Sigmoid colon (tissue), 7 donors: ENCODE measurements around the gene GPD2. TPM values are rescaled to one million over a fixed set of nuclear protein-coding genes. Genes with fewer than 3 reads are reported as not detected.

ENCODE experiments used
- DNase-seq: peaks from one replicate; pipeline ENCODE4 v3.0.0-alpha.2; 2019
- H3K27ac ChIP-seq, 4 donors: fragments of 200-600 bp; sonication (generic); one replicate each; pipeline ENCODE4 v1.5.1; 2016 to 2019; ENCODE audit warnings: mild to moderate bottlenecking in 1 of 4
- H3K27me3 ChIP-seq, 3 donors: fragments of 200-600 bp; sonication (generic); one replicate each; pipeline ENCODE4 v1.5.1; 2019; ENCODE audit warnings: mild to moderate bottlenecking in 1 of 3
- H3K36me3 ChIP-seq, 4 donors: fragments of 200-600 bp; sonication (generic); one replicate each; pipeline ENCODE4 v1.5.1; 2016 to 2019
- H3K4me1 ChIP-seq, 4 donors: fragments of 200-600 bp; sonication (generic); one replicate each; pipeline ENCODE4 v1.5.1; 2017 to 2019
- H3K4me3 ChIP-seq, 4 donors: fragments of 200-600 bp; sonication (generic); one replicate each; pipeline ENCODE4 v1.5.1; 2017 to 2019; ENCODE audit warnings: mild to moderate bottlenecking in 2 of 4, moderate library complexity in 1 of 4
- H3K9me3 ChIP-seq, 4 donors: fragments of 200-600 bp in 3 of 4; sonication (generic) in 3 of 4; one replicate each; pipeline versions ENCODE4 v1.5.1 to v1.6.1; 2013 to 2019
- EP300 ChIP-seq, 4 donors: sonication (generic); formaldehyde crosslinking; IDR thresholded peaks; one replicate each; pipeline ENCODE4 v1.6.1; 2017; ENCODE audit warnings: antibody characterized with exemption in 4 of 4
- POLR2A ChIP-seq, 2 donors: fragments of 450-650 bp; IDR thresholded peaks; one replicate each; pipeline ENCODE4 v1.6.1; 2016; ENCODE audit warnings: antibody characterized with exemption in 2 of 2, mild to moderate bottlenecking in 2 of 2, moderate library complexity in 2 of 2
- POLR2AphosphoS5 ChIP-seq, 4 donors: sonication (generic); formaldehyde crosslinking; IDR thresholded peaks; one replicate each; pipeline ENCODE4 v1.6.1; 2017; ENCODE audit warnings: antibody characterized with exemption in 4 of 4
- WGBS, 2 donors: extraction: QIAGEN DNeasy Blood & Tissue Kit; methylation state at CpG; one replicate each; pipeline ENCODE4 v1.1.7; 2013; 5-methylcytosine and 5-hydroxymethylcytosine counted together
- intact Hi-C: fragments of 100-400 bp; cut with DNase I; formaldehyde crosslinking; loops from one replicate; pipeline ENCODE4 v1.15.1; 2023
- polyA plus RNA-seq, 3 donors: library from polyadenylated mRNA; stranded (reverse); fragments of 200-250 nt; gene quantifications; one replicate each; pipeline ENCODE4 v1.2.3, GENCODE V29; 2013
- total RNA-seq, 4 donors: library from RNA; depleted of rRNA; stranded (reverse); fragments of >200 nt; gene quantifications; one replicate each; pipeline ENCODE4 v1.1.0, GENCODE V29; 2016
- TF ChIP-seq, protein P1 (sequence below), 4 experiments: fragments of 450-650 bp in 3 of 4; fragments of 200-600 bp in 1 of 4; IDR thresholded peaks; one replicate each; pipeline ENCODE4 v1.5.1; 2016 to 2019; ENCODE audit warnings: antibody characterized with exemption in 4 of 4, mild to moderate bottlenecking in 3 of 4, moderate library complexity in 2 of 4
- donor health status: healthy with polysubstance abuse.
- donor health status: Bipolar disorder and iron deficiency.
- donor health status: healthy.

The GPD2 gene
- total and polyA plus RNA-seq, 7 donors: 13.2 to 44.6 (median 16.3) TPM

DNA sequence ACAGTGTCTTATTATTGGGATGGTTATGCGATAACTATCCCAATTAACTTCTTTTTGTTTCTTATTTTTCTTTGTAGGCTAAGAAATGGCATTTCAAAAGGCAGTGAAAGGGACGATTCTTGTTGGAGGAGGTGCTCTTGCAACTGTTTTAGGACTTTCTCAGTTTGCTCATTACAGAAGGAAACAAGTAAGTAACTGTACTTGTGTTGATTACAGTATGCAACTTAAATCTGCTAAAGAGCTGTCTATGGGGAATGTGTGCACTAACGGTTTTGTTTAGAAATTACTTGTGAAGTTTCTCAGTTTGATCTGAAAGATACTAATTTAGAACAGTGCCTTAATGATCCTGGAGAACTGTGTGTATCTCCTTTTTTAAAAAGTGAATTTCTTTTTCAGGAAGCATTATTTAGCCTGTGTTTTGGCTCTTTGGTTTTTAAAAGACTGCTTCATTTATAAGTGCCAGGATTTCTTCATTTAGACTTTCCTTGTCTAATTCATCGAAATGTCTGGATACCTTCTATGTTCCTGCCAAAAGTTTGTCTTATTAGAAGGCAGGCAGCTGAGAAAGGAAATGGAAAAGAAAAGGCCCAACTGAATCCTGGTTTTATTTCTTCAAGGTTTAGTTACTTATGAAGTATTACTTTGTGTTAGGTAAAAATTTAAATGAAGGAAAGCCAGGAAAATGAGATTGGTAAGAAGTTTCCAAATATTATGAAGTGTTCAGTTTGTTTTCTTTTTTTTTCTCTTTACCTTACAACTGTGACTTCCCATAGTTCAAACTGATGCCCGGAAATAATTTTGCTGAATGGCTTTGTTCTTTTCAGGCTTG, 40.1 kb downstream of the GPD2 start:
- no peaks in the 10 kb centered on the region for H3K9me3 ChIP-seq
- intact Hi-C loops: no loop called here
- H3K27ac ChIP-seq: peak overlapping the region in 3 of 4 donors; percentile 25 to 64 (median 36)
- WGBS, 2 donors: 86 to 88% methylated on average over 5 of the region's 5 CpGs
- no peaks in the 10 kb centered on the region for H3K27me3 ChIP-seq
- no peak for DNase-seq
- H3K36me3 ChIP-seq: no peaks in the 10 kb centered on the region
- TF ChIP-seq, protein P1, sequence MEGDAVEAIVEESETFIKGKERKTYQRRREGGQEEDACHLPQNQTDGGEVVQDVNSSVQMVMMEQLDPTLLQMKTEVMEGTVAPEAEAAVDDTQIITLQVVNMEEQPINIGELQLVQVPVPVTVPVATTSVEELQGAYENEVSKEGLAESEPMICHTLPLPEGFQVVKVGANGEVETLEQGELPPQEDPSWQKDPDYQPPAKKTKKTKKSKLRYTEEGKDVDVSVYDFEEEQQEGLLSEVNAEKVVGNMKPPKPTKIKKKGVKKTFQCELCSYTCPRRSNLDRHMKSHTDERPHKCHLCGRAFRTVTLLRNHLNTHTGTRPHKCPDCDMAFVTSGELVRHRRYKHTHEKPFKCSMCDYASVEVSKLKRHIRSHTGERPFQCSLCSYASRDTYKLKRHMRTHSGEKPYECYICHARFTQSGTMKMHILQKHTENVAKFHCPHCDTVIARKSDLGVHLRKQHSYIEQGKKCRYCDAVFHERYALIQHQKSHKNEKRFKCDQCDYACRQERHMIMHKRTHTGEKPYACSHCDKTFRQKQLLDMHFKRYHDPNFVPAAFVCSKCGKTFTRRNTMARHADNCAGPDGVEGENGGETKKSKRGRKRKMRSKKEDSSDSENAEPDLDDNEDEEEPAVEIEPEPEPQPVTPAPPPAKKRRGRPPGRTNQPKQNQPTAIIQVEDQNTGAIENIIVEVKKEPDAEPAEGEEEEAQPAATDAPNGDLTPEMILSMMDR (IDR thresholded peaks at IDR 0.05): no peak
- TF ChIP-seq EP300 (IDR thresholded peaks at IDR 0.05): no peak
- no peak for TF ChIP-seq POLR2A (IDR thresholded peaks at IDR 0.05)
- TF ChIP-seq POLR2AphosphoS5 (IDR thresholded peaks at IDR 0.05): no peak
- peaks cover 0 to 30% (median 20%) of the 10 kb centered on the region in 4 donors for H3K4me1 ChIP-seq
- H3K4me3 ChIP-seq: no peak overlapping the region

DNA sequence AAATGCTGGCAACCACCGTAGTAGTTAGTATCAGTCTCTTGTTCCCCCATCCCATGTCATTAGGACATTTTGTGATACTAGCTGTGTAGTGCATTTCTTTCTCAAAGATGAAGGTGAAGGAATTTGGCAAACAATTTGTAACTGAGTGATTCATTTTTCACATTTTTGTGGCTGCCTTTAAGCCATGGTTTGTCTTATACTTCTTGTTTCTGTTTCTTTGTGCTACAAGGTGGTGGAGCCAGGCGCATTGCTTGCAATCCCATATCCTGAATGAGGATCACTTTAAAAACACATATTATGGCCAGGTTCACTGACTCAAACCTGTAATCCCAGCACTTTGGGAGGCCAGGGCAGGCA, 40.6 kb downstream of the GPD2 start:
- Histone ChIP-seq H3K4me1 (peaks cover 0 to 24% (median 15%) of the 10 kb centered on the region in 4 donors), H3K27me3 (no peaks in the 10 kb centered on the region), H3K9me3 (no peaks in the 10 kb centered on the region), H3K4me3 (no peak overlapping the region), H3K27ac (peak overlapping the region in 3 of 4 donors; percentile 25 to 64 (median 36)), H3K36me3 (no peaks in the 10 kb centered on the region)
- TF ChIP-seq POLR2AphosphoS5 (IDR thresholded peaks at IDR 0.05): no peak
- TF ChIP-seq EP300 (IDR thresholded peaks at IDR 0.05): no peak
- TF ChIP-seq POLR2A (IDR thresholded peaks at IDR 0.05): no peak
- TF ChIP-seq, protein P1 (IDR thresholded peaks at IDR 0.05): no peak
- no peak for DNase-seq
- 83 to 89% methylated on average over 2 of the region's 2 CpGs for WGBS, 2 donors
- intact Hi-C loops: no loop called here

DNA sequence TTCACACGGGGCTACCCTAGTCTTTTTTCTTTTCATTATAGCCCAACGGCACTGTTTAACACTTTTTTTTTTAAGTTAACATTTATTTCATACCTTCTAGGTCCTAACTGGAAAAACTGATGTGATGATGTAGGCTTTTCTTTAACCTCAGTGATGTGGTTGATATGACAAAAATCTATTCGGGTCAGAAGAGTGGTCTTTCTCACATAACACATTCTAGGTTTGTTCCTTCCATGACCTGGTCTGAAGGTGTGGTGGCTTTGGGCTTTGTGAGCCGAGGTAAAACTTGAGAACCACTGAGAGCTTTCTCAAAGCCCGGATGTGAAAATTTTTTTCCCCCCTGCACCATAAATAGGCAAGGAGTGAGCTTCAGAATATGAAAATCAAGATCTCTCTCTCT, 44.2 kb downstream of the GPD2 start:
- no peak for TF ChIP-seq POLR2A (IDR thresholded peaks at IDR 0.05)
- TF ChIP-seq EP300 (IDR thresholded peaks at IDR 0.05): no peak
- TF ChIP-seq, protein P1 (IDR thresholded peaks at IDR 0.05): no peak
- TF ChIP-seq POLR2AphosphoS5 (IDR thresholded peaks at IDR 0.05): no peak
- 86 to 90% methylated on average over 5 of the region's 5 CpGs for WGBS, 2 donors

DNA sequence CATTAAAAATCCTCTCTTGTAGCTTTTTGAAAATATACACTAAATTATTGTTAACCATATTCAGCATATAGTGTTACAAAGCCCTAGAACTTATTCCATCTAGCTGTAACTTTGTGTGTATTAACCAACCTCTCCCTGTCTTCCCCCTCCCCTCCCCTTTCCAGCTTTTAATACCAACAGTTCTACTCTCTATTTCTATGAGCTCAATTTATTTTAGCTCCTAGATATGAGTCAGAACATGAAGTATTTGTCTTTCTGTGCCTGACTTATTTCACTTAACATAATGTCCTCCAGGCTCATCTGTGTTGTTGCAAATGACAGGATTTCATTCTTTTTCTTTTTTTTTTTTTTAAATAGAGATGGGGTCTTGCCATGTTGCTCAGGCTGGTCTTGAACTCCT, 45.1 kb downstream of the GPD2 start:
- DNase-seq: no peak
- Histone ChIP-seq H3K27me3 (no peaks in the 10 kb centered on the region), H3K4me3 (no peak overlapping the region), H3K4me1 (peaks cover 0 to 8% (median 7%) of the 10 kb centered on the region in 4 donors), H3K9me3 (no peaks in the 10 kb centered on the region), H3K27ac (no peak overlapping the region), H3K36me3 (no peaks in the 10 kb centered on the region)
- TF ChIP-seq POLR2A (IDR thresholded peaks at IDR 0.05) (no peak), POLR2AphosphoS5 (IDR thresholded peaks at IDR 0.05) (no peak), EP300 (IDR thresholded peaks at IDR 0.05) (no peak)
- TF ChIP-seq, protein P1 (IDR thresholded peaks at IDR 0.05): no peak
- intact Hi-C loops: no loop called here

More for the DNA sequence above, 44.2 kb downstream of the GPD2 start:
- Histone ChIP-seq H3K27me3 (no peaks in the 10 kb centered on the region), H3K27ac (no peak overlapping the region), H3K9me3 (no peaks in the 10 kb centered on the region), H3K36me3 (no peaks in the 10 kb centered on the region), H3K4me1 (peaks cover 0 to 16% (median 14%) of the 10 kb centered on the region in 4 donors), H3K4me3 (no peak overlapping the region)
- no peak for DNase-seq
- intact Hi-C loops: no loop called here
